Heart right ventricle (tissue), 16 donors: Measurements from ENCODE around the gene HDAC10. TPM values are rescaled to one million over a fixed set of nuclear protein-coding genes. Genes with fewer than 3 reads are reported as not detected.

ENCODE experiments used
- ATAC-seq, 8 donors: fragments of 200-7000 bp; cut with Tn5 transposase; one replicate each; pipeline ENCODE4 v1.9.1; 2020; ENCODE audit warnings: mild to moderate bottlenecking in 8 of 8, moderate library complexity in 8 of 8, moderate number of reproducible peaks in 1 of 8
- DNase-seq, 2 donors: peaks; one replicate each; pipeline ENCODE4 v3.0.0-alpha.2; 2020
- H3K27ac ChIP-seq, 10 donors: fragments of 200-600 bp; sonication (generic) in 2 of 10; one replicate each; pipeline versions ENCODE4 v1.5.0 to v1.8.0; 2020 to 2022; ENCODE audit warnings: mild to moderate bottlenecking in 3 of 10
- H3K27me3 ChIP-seq, 7 donors: fragments of 200-600 bp; one replicate each; pipeline ENCODE4 v1.8.0; 2021 to 2022; ENCODE audit warnings: mild to moderate bottlenecking in 2 of 7
- H3K36me3 ChIP-seq, 9 donors: fragments of 200-600 bp; sonication (generic) in 1 of 9; one replicate each; pipeline versions ENCODE4 v1.5.0 to v1.8.0; 2020 to 2022; ENCODE audit warnings: mild to moderate bottlenecking in 2 of 9
- H3K4me1 ChIP-seq, 9 donors: fragments of 200-600 bp; sonication (generic) in 1 of 9; one replicate each; pipeline versions ENCODE4 v1.5.0 to v1.8.0; 2020 to 2022; ENCODE audit warnings: mild to moderate bottlenecking in 4 of 9
- H3K4me3 ChIP-seq, 10 donors: fragments of 200-600 bp; sonication (generic) in 2 of 10; one replicate each; pipeline versions ENCODE4 v1.5.0 to v1.8.0; 2020 to 2022; ENCODE audit warnings: mild to moderate bottlenecking in 7 of 10, moderate library complexity in 2 of 10
- H3K9me3 ChIP-seq, 11 donors: fragments of 200-600 bp in 10 of 11; sonication (generic) in 2 of 11; one replicate each; pipeline versions ENCODE4 v1.5.0 to v1.8.0; 2013 to 2022; ENCODE audit warnings: mild to moderate bottlenecking in 2 of 11, control low read depth in 1 of 11, moderate library complexity in 1 of 11
- CTCF ChIP-seq, 9 donors: fragments of 200-600 bp; sonication (generic) in 2 of 9; IDR thresholded peaks; one replicate each; pipeline versions ENCODE4 v1.5.0 to v1.8.0; 2021 to 2022; ENCODE audit warnings: antibody characterized with exemption in 9 of 9, mild to moderate bottlenecking in 5 of 9, moderate library complexity in 1 of 9
- WGBS, 2 donors: extraction: QIAGEN DNeasy Blood & Tissue Kit; methylation state at CpG; one replicate each; pipeline ENCODE4 v1.1.7; 2013; ENCODE audit warnings: inconsistent platforms in 1 of 2; 5-methylcytosine and 5-hydroxymethylcytosine counted together
- intact Hi-C, 10 donors: fragments of 100-400 bp; cut with DNase I; formaldehyde crosslinking; loops; one replicate each; pipeline versions ENCODE4 v1.11.1 to v1.14.2; 2022
- polyA plus RNA-seq, 2 donors: library from polyadenylated mRNA; stranded (reverse); fragments of 200-250 nt; gene quantifications; one replicate each; pipeline ENCODE4 v1.2.3, GENCODE V29; 2013
- total RNA-seq, 10 donors: library from RNA; stranded (reverse); fragmentation: NEBNext Ultra II Directional in 3 of 10; extraction: Animal tissue kit (Norgen Biotek cat#: 25700) in 3 of 10; gene quantifications; one replicate each; pipeline versions ENCODE4 v1.2.1 to v1.2.4, GENCODE V29; 2021 to 2023
- donor health status: Arrhythmogenic right ventricular cardiomyopathy.
- donor health status: ischemic (EF 13 %, LVEDD 7.1; RV severe dilation, severe dysfunction).
- donor health status: healthy with polysubstance abuse.
- donor health status: DM: no; HTN: yes; CAD: no.
- donor health status: DM: no; HTN: no; CAD: no.
- donor health status: ischemic (EF 25% LVEDD 6.9; RV normal size, moderate dysfunction).
- donor health status: ischemic (EF 25% LVEDD 5.7; RV mildly dilated, moderate dysfunction).
- donor health status: healthy.
- donor health status: DM: yes; HTN: yes; CAD: no.
- donor health status: Ischemic cardiomyopathy.
- donor health status: ischemic (EF 35%, LVEDD 5.7; RV mildly dilated, moderate dysfunction).
- donor health status: nonischemic (EF 11% LVEDD 7.7; RV severe dilation, severe dysfunction).
- donor health status: DM: yes; HTN: yes; CAD: no.
- donor health status: PGD.
- donor health status: ischemic (EF 29% LVEDD 5.4; RV normal size, mild dysfunction).
- donor health status: nonischemic (EF 23%, LVEDD 6.1; RV moderate dilation, normal function).

Gene HDAC10
- total and polyA plus RNA-seq, 12 donors: 7.1 to 20.3 (median 10.3) TPM

GRCh38 chr22:50292643-50293440 is 41.8 kb upstream of the HDAC10 start:
- no peak for TF ChIP-seq CTCF (IDR thresholded peaks at IDR 0.05)
- H3K9me3 ChIP-seq: no peaks in the 10 kb centered on the region
- H3K4me1 ChIP-seq: peaks cover 35 to 61% (median 46%) of the 10 kb centered on the region in 9 donors
- DNase-seq (no peak), ATAC-seq (no peak)
- WGBS, 2 donors: 48 to 56% methylated on average over 29 of the region's 29 CpGs
- peaks cover 0 to 10% (median 0%) of the 10 kb centered on the region in 7 donors for H3K27me3 ChIP-seq
- H3K27ac ChIP-seq: peak overlapping the region; percentile 39 to 96 (median 90)
- H3K4me3 ChIP-seq: peak overlapping the region in 9 of 10 donors; percentile 3 to 44 (median 35)
- H3K36me3 ChIP-seq: peaks cover 0 to 55% (median 24%) of the 10 kb centered on the region in 9 donors
- intact Hi-C loops: loop anchor here in 2 of 10 donors (5.0 kb wide), 1 partner anchor 34 kb away; the partner anchor contains the start of gene DENND6B (in 2 of the 2)

GRCh38 chr22:50289942-50290630 is 39.0 kb upstream of the HDAC10 start:
- ATAC-seq (no peak), DNase-seq (no peak)
- Histone ChIP-seq H3K36me3 (peaks cover 0 to 74% (median 46%) of the 10 kb centered on the region in 9 donors), H3K9me3 (no peaks in the 10 kb centered on the region), H3K27me3 (peaks cover 0 to 10% (median 0%) of the 10 kb centered on the region in 7 donors), H3K27ac (no peak overlapping the region), H3K4me1 (peaks cover 24 to 35% (median 29%) of the 10 kb centered on the region in 9 donors), H3K4me3 (no peak overlapping the region)
- TF ChIP-seq CTCF (IDR thresholded peaks at IDR 0.05): no peak
- 90 to 92% methylated on average over 37 of the region's 37 CpGs for WGBS, 2 donors
- intact Hi-C loops: loop anchor here in 3 of 10 donors (5.0 kb wide), 2 partner anchors 32 to 37 kb away; partner anchors contain the start of gene DENND6B (in 2 of the 3)

GRCh38 chr22:50289151-50289941 is 38.3 kb upstream of the HDAC10 start:
- DNase-seq: no peak
- ATAC-seq: no peak
- TF ChIP-seq CTCF (IDR thresholded peaks at IDR 0.05): no peak
- Histone ChIP-seq H3K4me3 (no peak overlapping the region), H3K9me3 (no peaks in the 10 kb centered on the region), H3K27ac (no peak overlapping the region), H3K27me3 (peaks cover 0 to 10% (median 0%) of the 10 kb centered on the region in 7 donors), H3K4me1 (peaks cover 19 to 28% (median 21%) of the 10 kb centered on the region in 9 donors), H3K36me3 (peaks cover 0 to 75% (median 46%) of the 10 kb centered on the region in 9 donors)
- intact Hi-C loops: loop anchor here in 1 of 10 donors (5.0 kb wide), 1 partner anchor 33 kb away; no protein-coding TSS in a partner anchor
- WGBS, 2 donors: 92 to 95% methylated on average over 57 of the region's 57 CpGs
